ENCODE measurements around the gene SLC25A28.

Gene SLC25A28

DNA sequence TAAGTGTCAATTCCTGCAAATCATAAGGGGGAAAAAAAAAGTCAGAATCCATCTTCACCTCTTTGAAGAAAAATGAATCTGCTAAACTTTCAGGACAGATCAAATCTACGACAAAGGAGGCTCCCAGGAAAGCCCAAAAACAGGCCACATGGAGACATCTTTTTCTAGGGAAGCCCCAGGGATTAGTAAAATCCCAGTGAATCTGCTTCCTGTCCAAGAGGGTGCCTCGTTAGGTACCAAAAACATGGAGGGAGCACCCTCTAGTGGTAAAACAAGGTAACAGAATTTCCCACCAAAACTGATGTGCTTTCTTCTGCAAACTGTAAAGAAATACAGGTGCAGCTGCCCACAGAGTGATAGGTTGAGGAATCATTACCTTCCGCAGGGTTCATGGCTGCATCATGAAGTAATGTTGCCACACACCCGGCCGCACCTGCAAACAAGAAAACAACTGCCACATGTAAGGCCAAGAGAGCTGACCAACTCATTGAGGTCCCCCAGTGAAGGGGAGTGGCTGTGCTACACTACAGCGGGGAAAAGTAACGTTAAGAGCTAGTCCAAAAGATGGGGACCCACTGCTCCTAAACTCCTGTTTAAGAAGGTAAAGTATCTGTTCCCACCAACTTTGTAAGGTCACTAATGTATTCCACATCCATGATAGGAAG, 7.9 kb downstream of the SLC25A28 start:
- TF ChIP-seq, protein P1, sequence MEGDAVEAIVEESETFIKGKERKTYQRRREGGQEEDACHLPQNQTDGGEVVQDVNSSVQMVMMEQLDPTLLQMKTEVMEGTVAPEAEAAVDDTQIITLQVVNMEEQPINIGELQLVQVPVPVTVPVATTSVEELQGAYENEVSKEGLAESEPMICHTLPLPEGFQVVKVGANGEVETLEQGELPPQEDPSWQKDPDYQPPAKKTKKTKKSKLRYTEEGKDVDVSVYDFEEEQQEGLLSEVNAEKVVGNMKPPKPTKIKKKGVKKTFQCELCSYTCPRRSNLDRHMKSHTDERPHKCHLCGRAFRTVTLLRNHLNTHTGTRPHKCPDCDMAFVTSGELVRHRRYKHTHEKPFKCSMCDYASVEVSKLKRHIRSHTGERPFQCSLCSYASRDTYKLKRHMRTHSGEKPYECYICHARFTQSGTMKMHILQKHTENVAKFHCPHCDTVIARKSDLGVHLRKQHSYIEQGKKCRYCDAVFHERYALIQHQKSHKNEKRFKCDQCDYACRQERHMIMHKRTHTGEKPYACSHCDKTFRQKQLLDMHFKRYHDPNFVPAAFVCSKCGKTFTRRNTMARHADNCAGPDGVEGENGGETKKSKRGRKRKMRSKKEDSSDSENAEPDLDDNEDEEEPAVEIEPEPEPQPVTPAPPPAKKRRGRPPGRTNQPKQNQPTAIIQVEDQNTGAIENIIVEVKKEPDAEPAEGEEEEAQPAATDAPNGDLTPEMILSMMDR (conservative IDR thresholded peaks at IDR 0.05; ENCODE audit: low read depth, low read length) = peak; percentile 83
- H3K4me3 ChIP-seq (ENCODE audit: low read depth, low read length) = no peak overlapping the region
- DNase-seq (ENCODE audit: low read depth) = peak; percentile 76

GRCh38 chr10:99611326-99611725, 8.9 kb downstream of the SLC25A28 start:
- TF ChIP-seq, protein P1 (conservative IDR thresholded peaks at IDR 0.05; ENCODE audit: low read depth, low read length) = no peak
- H3K4me3 ChIP-seq (ENCODE audit: low read depth, low read length) = no peak overlapping the region
- DNase-seq (ENCODE audit: low read depth) = no peak

DNA sequence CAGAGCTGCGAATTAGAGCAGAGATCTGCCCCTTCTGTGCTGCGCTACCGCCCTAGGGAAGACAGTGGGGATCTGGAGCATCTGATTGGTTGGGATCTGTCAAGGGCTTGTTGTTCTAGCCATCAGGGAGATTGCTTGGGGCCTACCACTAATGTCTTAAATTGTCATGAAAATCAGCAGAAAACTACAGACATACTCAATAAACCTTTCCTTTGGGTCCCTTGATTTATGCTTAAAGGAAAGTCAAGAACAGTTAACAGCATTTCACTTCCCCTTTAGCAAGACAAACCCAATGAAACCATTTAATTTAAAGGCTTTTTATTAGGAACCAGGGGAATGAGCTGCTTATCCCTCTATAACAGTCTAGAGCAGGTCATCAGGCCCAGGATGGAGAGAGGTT, 10.0 kb downstream of the SLC25A28 start:
- H3K4me3 ChIP-seq (ENCODE audit: low read depth, low read length) = no peak overlapping the region
- TF ChIP-seq, protein P1 (conservative IDR thresholded peaks at IDR 0.05; ENCODE audit: low read depth, low read length) = no peak
- DNase-seq (ENCODE audit: low read depth) = no peak

DNA sequence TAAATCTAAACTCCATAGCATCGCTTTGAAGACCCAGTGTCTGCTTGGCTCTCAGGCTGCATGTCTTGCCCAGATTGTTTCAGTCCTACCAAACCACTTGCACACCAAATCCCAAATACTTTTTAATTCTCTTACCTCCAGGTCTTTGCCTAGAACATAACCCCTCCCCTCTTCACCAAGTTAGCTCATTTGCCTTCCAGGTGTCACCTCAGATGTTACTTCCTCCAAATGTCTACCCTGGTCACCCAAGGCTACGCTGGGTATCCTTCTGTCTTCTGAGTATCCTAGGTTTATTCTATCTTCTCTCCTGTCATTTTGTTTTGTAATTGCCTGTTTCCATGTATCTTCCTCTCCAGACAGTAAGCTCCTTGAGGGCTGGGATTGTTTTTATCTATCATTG, 11.1 kb downstream of the SLC25A28 start:
- no peak overlapping the region for H3K4me3 ChIP-seq (ENCODE audit: low read depth, low read length)
- DNase-seq (ENCODE audit: low read depth) = no peak
- TF ChIP-seq, protein P1 (conservative IDR thresholded peaks at IDR 0.05; ENCODE audit: low read depth, low read length) = no peak

GRCh38 chr10:99605351-99605750, 14.9 kb downstream of the SLC25A28 start:
- TF ChIP-seq, protein P1 (conservative IDR thresholded peaks at IDR 0.05; ENCODE audit: low read depth, low read length) = no peak
- no peak overlapping the region for H3K4me3 ChIP-seq (ENCODE audit: low read depth, low read length)
- peak; percentile 6 for DNase-seq (ENCODE audit: low read depth)

GRCh38 chr10:99604862-99605261, 15.4 kb downstream of the SLC25A28 start:
- DNase-seq (ENCODE audit: low read depth) = no peak
- no peak overlapping the region for H3K4me3 ChIP-seq (ENCODE audit: low read depth, low read length)
- TF ChIP-seq, protein P1 (conservative IDR thresholded peaks at IDR 0.05; ENCODE audit: low read depth, low read length) = no peak

Data from choroid plexus epithelial cell (primary cell).